SHP77 (cell line): ENCODE results near the gene RNFT2.

Experiments used
- DNase-seq, 2 experiments: peaks; one replicate each; lab custom pipeline; 2025; lab: John Stamatoyannopoulos, UW

Gene RNFT2

DNA sequence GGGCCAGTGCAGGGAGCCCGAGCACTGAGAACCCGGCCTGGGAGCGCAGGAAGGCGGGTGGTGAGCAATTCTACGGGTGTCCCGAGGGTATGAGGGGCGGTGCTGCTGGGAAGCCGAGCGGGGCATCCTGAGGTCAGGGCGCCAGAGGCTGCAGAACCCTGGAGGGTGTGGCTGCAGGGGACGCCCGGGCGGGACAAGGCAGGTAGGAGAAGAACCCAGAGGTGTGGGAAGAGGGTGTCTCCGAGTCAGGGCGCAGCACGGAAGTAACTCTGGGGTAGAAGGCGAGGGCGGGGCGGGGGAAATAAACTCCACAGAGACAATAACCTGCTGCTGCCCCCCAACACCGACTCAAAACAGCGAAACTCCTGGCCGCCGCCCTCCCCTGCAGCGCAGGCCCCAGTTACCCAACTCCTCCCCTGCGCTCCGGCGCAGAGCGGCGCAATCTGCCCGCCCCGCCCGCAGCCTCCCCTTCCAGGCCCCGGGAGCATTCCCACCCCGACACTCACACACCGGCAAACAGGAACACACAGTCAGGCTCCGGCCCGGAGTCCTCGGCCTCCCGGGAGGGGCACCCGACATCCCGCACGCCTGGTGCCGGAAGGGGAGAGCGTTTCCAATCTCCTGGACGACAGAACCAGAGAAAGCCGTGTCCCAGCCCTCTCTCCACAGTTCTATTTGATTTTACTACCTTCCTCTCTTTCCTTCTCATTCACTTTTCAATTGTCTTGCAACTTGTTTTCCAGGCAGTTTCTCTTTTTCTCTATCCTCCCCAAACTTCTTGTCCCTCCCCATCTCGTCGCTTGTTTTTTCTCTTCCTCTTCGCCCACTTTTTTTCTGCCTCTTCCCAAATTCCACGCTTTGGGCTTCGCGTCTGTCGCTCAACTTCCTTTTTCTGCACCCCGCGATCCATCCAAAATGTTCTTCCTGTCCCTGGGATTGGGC, 140.7 kb downstream of the RNFT2 start:
- no peak for DNase-seq

DNA sequence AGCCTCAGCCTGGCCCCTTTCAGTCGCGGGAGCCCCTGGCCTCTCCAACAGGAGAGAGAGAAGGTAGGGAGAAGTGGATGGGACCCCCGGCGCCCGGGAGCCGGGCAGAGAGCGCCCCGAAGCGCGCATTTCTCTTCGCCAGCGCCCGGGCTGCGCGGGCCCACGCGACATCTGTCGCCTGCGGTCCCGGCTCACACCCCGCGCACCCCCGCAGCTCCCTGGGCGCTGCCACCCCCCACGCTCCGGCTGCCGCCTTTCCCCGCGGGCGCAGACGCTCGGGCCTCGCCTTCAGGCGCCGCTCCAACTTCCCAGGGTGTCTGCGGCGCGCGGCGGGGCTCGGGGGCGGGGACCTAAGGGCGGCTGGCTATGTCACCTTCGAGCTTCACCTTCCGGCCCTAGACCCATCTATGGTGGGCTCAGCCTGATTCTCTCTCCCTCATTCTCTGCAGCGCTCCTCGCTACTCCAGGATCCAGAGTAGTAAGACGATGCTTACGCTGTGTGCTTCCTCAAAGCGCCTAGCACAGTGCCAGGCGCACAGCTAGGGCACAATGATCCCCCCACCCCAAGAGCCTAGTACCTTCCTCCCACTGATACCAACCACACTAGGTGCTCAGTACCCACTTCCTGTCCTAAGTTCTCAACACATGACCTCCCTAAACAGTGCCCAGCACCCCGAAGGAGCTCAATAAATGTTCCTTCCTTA, 141.5 kb downstream of the RNFT2 start:
- DNase-seq, result no peak

DNA sequence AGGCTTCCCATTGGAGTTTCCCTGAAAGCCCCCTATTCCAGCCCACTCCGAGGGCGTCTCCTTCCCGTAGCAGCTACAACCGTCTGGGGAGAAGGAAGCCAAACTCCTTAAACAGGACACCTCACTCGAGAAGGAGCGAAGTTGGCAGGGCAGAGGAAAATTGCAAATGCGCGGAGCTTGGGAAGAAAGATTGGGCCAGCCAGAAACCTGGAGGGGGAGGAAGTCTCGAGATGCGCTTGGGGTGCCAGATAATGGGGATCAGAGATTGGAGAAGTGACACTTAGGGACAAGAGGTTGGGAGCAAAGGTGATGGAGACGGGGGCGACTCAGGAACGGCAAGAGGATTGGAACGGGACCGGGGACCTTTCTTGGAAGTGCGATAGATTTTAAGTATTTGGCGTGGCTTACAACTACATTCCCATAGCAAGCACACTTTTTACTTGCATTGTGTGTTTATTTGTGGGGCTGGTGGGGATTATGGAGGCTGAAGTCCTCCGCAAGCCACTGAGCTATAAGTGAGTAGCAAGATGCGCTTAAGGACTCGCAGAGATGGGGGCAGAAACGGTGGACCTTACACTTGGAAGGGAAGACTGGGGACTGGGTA, 142.2 kb downstream of the RNFT2 start:
- DNase-seq, result no peak

- peak; percentile 48 to 70 for DNase-seq
Observed at GRCh38 chr12:116880817-116881324, 142.8 kb downstream of the RNFT2 start.

DNA sequence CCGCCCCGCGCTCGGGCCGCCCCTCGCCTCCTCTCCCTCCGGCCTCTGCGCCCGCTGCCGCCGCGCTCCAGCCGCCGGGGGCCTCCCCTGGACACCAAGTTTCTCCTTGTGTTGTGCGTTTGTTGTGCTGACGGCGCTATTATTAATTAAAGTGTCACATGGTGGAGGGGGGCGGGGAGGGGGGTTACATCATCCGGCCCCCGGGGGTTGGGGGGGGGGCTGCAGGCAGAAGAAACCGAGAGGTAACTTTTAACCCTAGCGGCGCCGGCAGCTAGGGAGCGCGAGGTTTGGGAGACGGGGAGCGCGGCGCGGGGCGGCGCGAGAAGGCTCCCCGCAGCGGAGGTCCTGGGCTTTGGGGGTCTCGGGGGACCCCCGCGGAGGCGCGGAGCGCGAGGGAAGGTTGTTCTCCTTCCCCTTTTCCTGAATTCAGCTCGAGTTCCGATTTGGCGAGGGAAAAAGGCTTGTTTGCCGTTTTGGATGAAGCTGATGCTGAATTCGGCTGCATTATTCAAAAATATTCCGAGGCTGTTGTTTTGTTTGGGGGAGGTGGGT, 143.3 kb downstream of the RNFT2 start, which contains the start of gene HRK:
TSS of gene HRK (minus strand) at position 117 of the 552 bp plus-strand sequence. CDS start 134 bp downstream, outside the sequence.
- peak; percentile 32 to 44 for DNase-seq

GRCh38 chr12:116881877-116882507, 143.9 kb downstream of the RNFT2 start:
- no peak for DNase-seq

- peak; percentile 66 to 75 for DNase-seq
Observed at GRCh38 chr12:116882742-116883141, 144.6 kb downstream of the RNFT2 start.

GRCh38 chr12:116884871-116885270, 146.8 kb downstream of the RNFT2 start:
- no peak for DNase-seq

DNA sequence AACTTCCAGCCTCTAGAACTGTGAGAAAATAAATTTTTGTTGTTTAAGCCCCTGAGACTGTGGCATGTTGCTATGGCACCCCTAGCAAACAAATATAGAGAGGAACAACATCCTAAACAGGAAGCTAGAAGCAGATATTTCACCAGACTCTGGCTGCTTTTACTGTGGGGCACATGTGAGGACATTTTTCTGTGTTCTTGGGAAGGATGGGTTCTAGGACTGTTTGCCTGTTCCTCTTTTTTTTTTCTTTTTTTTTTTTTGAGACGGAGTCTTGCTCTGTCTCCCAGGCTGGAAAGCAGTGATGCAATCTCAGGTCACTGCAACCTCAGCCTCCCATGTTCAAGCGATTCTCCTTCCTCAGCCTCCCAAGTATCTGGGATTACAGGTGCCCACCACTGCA, 147.4 kb downstream of the RNFT2 start:
- DNase-seq, result no peak

GRCh38 chr12:116887244-116887643, 149.1 kb downstream of the RNFT2 start:
- no peak for DNase-seq

DNA sequence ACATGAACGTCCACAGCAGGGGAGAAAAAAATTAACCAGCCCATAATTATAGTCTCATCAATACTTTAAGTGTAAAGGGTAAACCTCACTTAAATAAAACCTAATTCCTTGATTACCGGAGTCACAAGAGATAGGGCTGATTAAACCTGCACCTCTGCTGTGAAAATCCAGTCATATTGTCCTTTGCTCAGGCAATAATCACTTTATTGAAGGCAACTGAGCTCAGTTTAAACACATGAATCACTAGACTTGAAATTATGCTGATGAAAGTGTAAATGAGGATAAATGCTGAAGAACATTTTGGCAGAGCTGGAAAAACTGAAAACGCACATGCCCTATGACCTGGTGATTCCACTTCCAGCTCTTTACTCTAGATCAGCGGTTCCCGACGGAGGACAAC, 149.8 kb downstream of the RNFT2 start:
- no peak for DNase-seq

DNA sequence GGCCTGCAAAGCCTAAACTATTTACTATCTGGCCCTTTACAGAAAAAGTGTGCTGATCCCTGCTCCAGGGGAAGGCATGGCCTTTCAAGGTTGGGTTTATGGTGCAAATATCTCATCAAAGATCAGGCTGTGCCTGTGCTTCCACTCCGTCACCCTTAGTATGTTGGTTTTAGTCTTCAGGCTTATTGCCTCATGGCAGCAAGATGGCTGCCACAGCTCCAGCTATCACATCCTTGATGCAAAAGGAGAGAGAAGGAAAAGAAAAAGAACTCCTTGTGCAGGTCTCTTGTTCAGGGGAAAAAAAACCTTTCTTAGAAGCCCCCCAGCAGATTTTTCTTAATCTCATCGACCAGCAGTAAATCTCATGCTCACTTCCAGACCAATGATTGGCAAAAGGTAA, 152.2 kb downstream of the RNFT2 start:
- DNase-seq, result no peak

DNA sequence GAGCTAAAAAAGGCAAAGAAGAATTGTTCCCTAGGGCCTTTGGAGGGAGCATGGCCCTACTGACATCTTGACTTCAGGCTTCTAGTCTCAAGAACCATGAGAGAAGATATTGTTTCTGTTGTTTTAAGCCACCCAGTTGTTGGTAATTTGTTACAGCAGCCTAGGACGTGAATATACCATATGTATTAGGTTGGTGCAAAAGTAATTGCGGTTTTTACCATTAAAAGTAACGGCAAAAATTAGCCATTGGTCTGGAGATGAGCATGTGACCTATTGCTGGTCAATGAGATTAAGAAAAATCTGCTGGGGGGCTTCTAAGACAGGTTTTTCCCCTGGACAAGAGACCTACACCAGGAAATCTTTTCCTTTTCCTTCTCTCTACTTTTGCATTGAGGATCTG, 152.9 kb downstream of the RNFT2 start:
- no peak for DNase-seq

- peak in 1 of 2 experiments; percentile 7 for DNase-seq
Observed at GRCh38 chr12:116892349-116893140, 154.4 kb downstream of the RNFT2 start.

- no peak for DNase-seq
Observed at GRCh38 chr12:116894913-116895312, 156.8 kb downstream of the RNFT2 start.

- no peak for DNase-seq
Observed at GRCh38 chr12:116896411-116896924, 158.4 kb downstream of the RNFT2 start.

DNA sequence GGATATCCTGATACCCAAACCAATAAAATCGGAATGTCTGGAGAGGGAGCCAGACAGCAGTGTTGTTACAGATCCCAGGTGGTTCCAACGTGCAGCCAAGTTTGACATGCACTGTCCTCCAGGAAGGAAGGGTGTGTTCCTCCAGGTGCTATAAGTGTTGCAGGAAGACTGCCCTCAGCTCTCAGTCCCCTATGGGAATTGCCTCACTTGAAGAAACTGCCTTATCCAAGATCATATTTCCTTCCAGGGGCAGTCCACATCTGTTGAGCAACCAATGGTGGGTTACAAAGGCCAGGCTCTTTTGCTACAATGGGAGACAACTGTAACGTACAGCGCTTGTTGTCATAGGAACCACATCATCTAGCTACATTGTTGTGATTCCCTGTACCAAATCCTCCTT, 159.4 kb downstream of the RNFT2 start:
- no peak for DNase-seq

- no peak for DNase-seq
Observed at GRCh38 chr12:116898669-116899068, 160.6 kb downstream of the RNFT2 start.

DNA sequence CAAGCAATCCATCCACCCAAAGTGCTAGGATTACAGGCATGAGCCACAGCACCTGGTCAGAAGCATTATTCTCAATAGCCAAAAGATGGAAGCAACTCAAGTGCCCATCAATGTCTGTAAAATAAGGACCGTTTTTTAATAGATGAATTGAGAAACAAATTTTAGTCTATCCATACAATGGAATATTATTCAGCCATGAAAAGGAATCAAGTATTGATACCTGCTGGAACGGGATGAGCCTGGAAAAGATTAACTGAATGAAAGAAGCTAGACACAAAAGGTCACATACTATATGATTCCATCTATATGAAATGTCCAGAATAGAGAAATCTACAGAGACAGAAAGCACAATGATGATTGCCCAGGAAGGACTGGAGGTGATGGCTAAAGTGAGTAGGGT, 163.5 kb downstream of the RNFT2 start:
- DNase-seq, result no peak
